Neural crest cell (in vitro differentiated cells): ENCODE data around the gene GALK1. TPM values are rescaled to one million over a fixed set of nuclear protein-coding genes. Genes with fewer than 3 reads are reported as not detected.

Experiments used
- DNase-seq: peaks from one replicate; pipeline ENCODE4 v3.0.0; 2021; ENCODE audit warnings: low read depth, mixed read lengths, low spot score
- H3K27ac Mint-ChIP-seq: one replicate; pipeline ENCODE4 v1.8.0; 2021; ENCODE audit warnings: mild to moderate bottlenecking, mixed read lengths; ENCODE audit not compliant: unreplicated experiment
- H3K27me3 Mint-ChIP-seq: 2 replicates; pipeline ENCODE4 v1.8.0; 2021; ENCODE audit warnings: low read depth, mild to moderate bottlenecking, mixed read lengths
- H3K36me3 Mint-ChIP-seq: 2 replicates; pipeline ENCODE4 v1.8.0; 2021; ENCODE audit warnings: low read depth, mild to moderate bottlenecking, mixed read lengths
- H3K4me1 Mint-ChIP-seq: 2 replicates; pipeline ENCODE4 v1.8.0; 2021; ENCODE audit warnings: mixed read lengths
- H3K4me3 Mint-ChIP-seq: one replicate; pipeline ENCODE4 v1.8.0; 2021; ENCODE audit warnings: mild to moderate bottlenecking, mixed read lengths
- H3K9me3 Mint-ChIP-seq: 2 replicates; pipeline ENCODE4 v1.8.0; 2021; ENCODE audit warnings: mixed read lengths
- CTCF ChIP-seq: fragments of 200-600 bp; sonication (generic); conservative IDR thresholded peaks from 2 replicates; pipeline ENCODE4 v1.5.0; 2021; ENCODE audit warnings: antibody characterized with exemption, mild to moderate bottlenecking
- total RNA-seq: library from RNA; stranded (reverse); gene quantifications from 2 replicates; pipeline ENCODE4 v1.2.1, GENCODE V29; 2021

The GALK1 gene
- total RNA-seq, 1 donor from 2014 or later, result 13.1 TPM

GRCh38 chr17:75737133-75737962 lies 27.6 kb downstream of the GALK1 start:
- no peak overlapping the region for H3K27ac Mint-ChIP-seq
- no peaks in the 10 kb centered on the region for H3K27me3 Mint-ChIP-seq
- no peaks in the 10 kb centered on the region for H3K9me3 Mint-ChIP-seq
- TF ChIP-seq CTCF, result no peak
- peaks cover 7% of the 10 kb centered on the region for H3K4me1 Mint-ChIP-seq
- no peak for DNase-seq
- no peaks in the 10 kb centered on the region for H3K36me3 Mint-ChIP-seq
- H3K4me3 Mint-ChIP-seq, result no peak overlapping the region

GRCh38 chr17:75736173-75736835 lies 28.7 kb downstream of the GALK1 start:
- H3K4me1 Mint-ChIP-seq, result peaks cover 7% of the 10 kb centered on the region
- H3K27ac Mint-ChIP-seq, result no peak overlapping the region
- H3K36me3 Mint-ChIP-seq, result no peaks in the 10 kb centered on the region
- DNase-seq, result no peak
- H3K4me3 Mint-ChIP-seq, result no peak overlapping the region
- H3K27me3 Mint-ChIP-seq, result no peaks in the 10 kb centered on the region
- H3K9me3 Mint-ChIP-seq, result no peaks in the 10 kb centered on the region
- no peak for TF ChIP-seq CTCF

GRCh38 chr17:75734674-75735294 lies 30.2 kb downstream of the GALK1 start:
- peaks cover 7% of the 10 kb centered on the region for H3K4me1 Mint-ChIP-seq
- H3K27me3 Mint-ChIP-seq, result no peaks in the 10 kb centered on the region
- no peak for DNase-seq
- TF ChIP-seq CTCF, result no peak
- H3K4me3 Mint-ChIP-seq, result no peak overlapping the region
- H3K36me3 Mint-ChIP-seq, result no peaks in the 10 kb centered on the region
- no peak overlapping the region for H3K27ac Mint-ChIP-seq
- no peaks in the 10 kb centered on the region for H3K9me3 Mint-ChIP-seq

GRCh38 chr17:75733471-75733870 lies 31.5 kb downstream of the GALK1 start:
- Mint-ChIP-seq H3K27me3 (no peaks in the 10 kb centered on the region), H3K36me3 (no peaks in the 10 kb centered on the region), H3K4me1 (peaks cover 6% of the 10 kb centered on the region), H3K27ac (no peak overlapping the region), H3K9me3 (no peaks in the 10 kb centered on the region), H3K4me3 (no peak overlapping the region)
- no peak for DNase-seq
- no peak for TF ChIP-seq CTCF

- H3K4me3 Mint-ChIP-seq, result no peak overlapping the region
- no peak for TF ChIP-seq CTCF
- H3K9me3 Mint-ChIP-seq, result no peaks in the 10 kb centered on the region
- H3K4me1 Mint-ChIP-seq, result no peaks in the 10 kb centered on the region
- H3K36me3 Mint-ChIP-seq, result no peaks in the 10 kb centered on the region
- H3K27me3 Mint-ChIP-seq, result no peaks in the 10 kb centered on the region
- no peak overlapping the region for H3K27ac Mint-ChIP-seq
- no peak for DNase-seq
Observed at GRCh38 chr17:75731716-75732498, 33.1 kb downstream of the GALK1 start.
